Heart left ventricle (tissue), 16 donors: ENCODE measurements around the gene ZDHHC1. TPM values are rescaled to one million over a fixed set of nuclear protein-coding genes. Genes with fewer than 3 reads are reported as not detected.

Experiments used
- ATAC-seq, 4 donors: fragments of 200-7000 bp; cut with Tn5 transposase; one replicate each; pipeline ENCODE4 v1.9.1; 2020 to 2022; ENCODE audit warnings: moderate library complexity in 4 of 4, mild to moderate bottlenecking in 3 of 4, moderate number of reproducible peaks in 1 of 4
- DNase-seq, 5 donors: peaks; one replicate each; pipeline ENCODE4 v3.0.0-alpha.2; 2020
- H3K27ac ChIP-seq, 12 donors: fragments of 200-600 bp; sonication (generic) in 4 of 12; one replicate each; pipeline versions ENCODE4 v1.5.0 to v1.8.0; 2016 to 2022; ENCODE audit warnings: mild to moderate bottlenecking in 2 of 12
- H3K27me3 ChIP-seq, 9 donors: fragments of 200-600 bp; sonication (generic) in 2 of 9; one replicate each; pipeline versions ENCODE4 v1.5.1 to v1.8.0; 2016 to 2022; ENCODE audit warnings: mild to moderate bottlenecking in 3 of 9
- H3K36me3 ChIP-seq, 9 donors: fragments of 200-600 bp; sonication (generic) in 2 of 9; one replicate each; pipeline versions ENCODE4 v1.5.0 to v1.8.0; 2018 to 2022; ENCODE audit warnings: mild to moderate bottlenecking in 2 of 9
- H3K4me1 ChIP-seq, 12 donors: fragments of 200-600 bp; sonication (generic) in 4 of 12; one replicate each; pipeline versions ENCODE4 v1.5.0 to v1.8.0; 2016 to 2022; ENCODE audit warnings: mild to moderate bottlenecking in 3 of 12
- H3K4me3 ChIP-seq, 12 donors: fragments of 200-600 bp; sonication (generic) in 4 of 12; one replicate each; pipeline versions ENCODE4 v1.5.0 to v1.8.0; 2017 to 2022; ENCODE audit warnings: mild to moderate bottlenecking in 9 of 12, moderate library complexity in 4 of 12
- H3K9me3 ChIP-seq, 12 donors: fragments of 200-600 bp; sonication (generic) in 4 of 12; one replicate each; pipeline versions ENCODE4 v1.5.0 to v1.8.0; 2016 to 2022; ENCODE audit warnings: mild to moderate bottlenecking in 1 of 12
- CTCF ChIP-seq, 12 donors: fragments of 200-600 bp; sonication (generic) in 4 of 12; IDR thresholded peaks; one replicate each; pipeline versions ENCODE4 v1.5.0 to v1.8.0; 2018 to 2022; ENCODE audit warnings: antibody characterized with exemption in 12 of 12, mild to moderate bottlenecking in 5 of 12
- POLR2A ChIP-seq, 2 donors: fragments of 450-650 bp; IDR thresholded peaks; one replicate each; pipeline ENCODE4 v1.6.1; 2017; ENCODE audit warnings: antibody characterized with exemption in 2 of 2, mild to moderate bottlenecking in 2 of 2, moderate library complexity in 2 of 2
- WGBS, 4 donors: extraction: QIAGEN DNeasy Blood & Tissue Kit in 2 of 4; methylation state at CpG; one replicate each; pipeline versions ENCODE4 v1.1.5 to v1.1.7; 2013 to 2018; 5-methylcytosine and 5-hydroxymethylcytosine counted together
- intact Hi-C, 10 donors: fragments of 100-400 bp; cut with DNase I; formaldehyde crosslinking; loops; one replicate each; pipeline versions ENCODE4 v1.11.1 to v1.14.2; 2022
- polyA plus RNA-seq, 2 donors: library from polyadenylated mRNA; stranded (reverse); fragments of 200-250 nt; gene quantifications; one replicate each; pipeline ENCODE4 v1.2.3, GENCODE V29; 2013
- total RNA-seq, 9 donors: library from RNA; depleted of rRNA in 2 of 9; stranded (reverse); fragments of >200 nt in 2 of 9; fragmentation: NEBNext Ultra II Directional in 3 of 9; extraction: Animal tissue kit (Norgen Biotek cat#: 25700) in 3 of 9; gene quantifications; one replicate each; pipeline versions ENCODE4 v1.1.0 to v1.2.4, GENCODE V29; 2016 to 2023
- donor health status: ischemic (EF 13 %, LVEDD 7.1; RV severe dilation, severe dysfunction).
- donor health status: healthy with polysubstance abuse.
- donor health status: DM: no; HTN: yes; CAD: no.
- donor health status: DM: no; HTN: no; CAD: no.
- donor health status: ischemic (EF 25% LVEDD 6.9; RV normal size, moderate dysfunction).
- donor health status: ischemic (EF 25% LVEDD 5.7; RV mildly dilated, moderate dysfunction).
- donor health status: healthy.
- donor health status: DM: yes; HTN: yes; CAD: no.
- donor health status: ischemic (EF 35%, LVEDD 5.7; RV mildly dilated, moderate dysfunction).
- donor health status: nonischemic (EF 11% LVEDD 7.7; RV severe dilation, severe dysfunction).
- donor health status: DM: yes; HTN: yes; CAD: no.
- donor health status: PGD.
- donor health status: ischemic (EF 29% LVEDD 5.4; RV normal size, mild dysfunction).
- donor health status: nonischemic (EF 23%, LVEDD 6.1; RV moderate dilation, normal function).

The ZDHHC1 gene
- total and polyA plus RNA-seq, 11 donors = 2.7 to 11.6 (median 5.1) TPM

GRCh38 chr16:67391424-67392300 is 24.6 kb downstream of the ZDHHC1 start:
- Histone ChIP-seq H3K4me1 (peaks cover 5 to 68% (median 40%) of the 10 kb centered on the region in 12 donors), H3K27ac (peak overlapping the region in 3 of 12 donors; percentile 13 to 82 (median 79)), H3K27me3 (peaks cover 0 to 28% (median 5%) of the 10 kb centered on the region in 9 donors), H3K4me3 (peak overlapping the region in 9 of 12 donors; percentile 41 to 67 (median 57)), H3K9me3 (no peaks in the 10 kb centered on the region), H3K36me3 (no peaks in the 10 kb centered on the region)
- ATAC-seq (no peak), DNase-seq (peak in 2 of 5 donors; percentile 25 to 47)
- intact Hi-C loops = loop anchor here in 6 of 10 donors (10.0 kb wide), 3 partner anchors 47 to 127 kb away; no protein-coding TSS in a partner anchor
- TF ChIP-seq POLR2A (IDR thresholded peaks at IDR 0.05) (no peak), CTCF (IDR thresholded peaks at IDR 0.05) (no peak)
- WGBS, 4 donors = 56 to 79% (median 75%) methylated on average over 7 to 15 of the region's 15 CpGs

- no peak for TF ChIP-seq POLR2A (IDR thresholded peaks at IDR 0.05)
- no peak for TF ChIP-seq CTCF (IDR thresholded peaks at IDR 0.05)
- intact Hi-C loops = loop anchor here in 6 of 10 donors (10.0 kb wide), 3 partner anchors 46 to 126 kb away; no protein-coding TSS in a partner anchor
- Histone ChIP-seq H3K36me3 (no peaks in the 10 kb centered on the region), H3K27me3 (peaks cover 0 to 28% (median 5%) of the 10 kb centered on the region in 9 donors), H3K4me1 (peaks cover 3 to 61% (median 33%) of the 10 kb centered on the region in 12 donors), H3K27ac (no peak overlapping the region), H3K4me3 (no peak overlapping the region), H3K9me3 (no peaks in the 10 kb centered on the region)
- WGBS, 4 donors = 91 to 96% (median 95%) methylated on average over 8 to 11 of the region's 11 CpGs
- ATAC-seq = no peak
- no peak for DNase-seq
Measured at GRCh38 chr16:67390816-67391423, 25.4 kb downstream of the ZDHHC1 start.

GRCh38 chr16:67389911-67390815 is 26.1 kb downstream of the ZDHHC1 start:
- no peak overlapping the region for H3K27ac ChIP-seq
- WGBS, 4 donors = 84 to 90% (median 86%) methylated on average over 26 to 27 of the region's 27 CpGs
- intact Hi-C loops = loop anchor here in 6 of 10 donors (10.0 kb wide), 3 partner anchors 45 to 125 kb away; no protein-coding TSS in a partner anchor
- H3K4me1 ChIP-seq = peaks cover 0 to 53% (median 25%) of the 10 kb centered on the region in 12 donors
- ATAC-seq (peak in 2 of 4 donors; percentile 12 to 27), DNase-seq (peak in 3 of 5 donors; percentile 44 to 70 (median 54))
- H3K36me3 ChIP-seq = no peaks in the 10 kb centered on the region
- no peak for TF ChIP-seq CTCF (IDR thresholded peaks at IDR 0.05)
- TF ChIP-seq POLR2A (IDR thresholded peaks at IDR 0.05) = no peak
- H3K27me3 ChIP-seq = peaks cover 0 to 21% (median 5%) of the 10 kb centered on the region in 9 donors
- no peaks in the 10 kb centered on the region for H3K9me3 ChIP-seq
- H3K4me3 ChIP-seq = no peak overlapping the region
